Epithelial cell of prostate (primary cell): Measurements from ENCODE around the gene C2CD3.

Experiments used
- DNase-seq: peaks from one replicate; pipeline ENCODE4 v3.0.0-alpha.2; 2011; ENCODE audit warnings: low read depth, low spot score
- H3K27ac ChIP-seq: fragments of 450-650 bp; 2 replicates; pipeline ENCODE4 v1.5.1; 2017; ENCODE audit warnings: mild to moderate bottlenecking

C2CD3 gene

DNA sequence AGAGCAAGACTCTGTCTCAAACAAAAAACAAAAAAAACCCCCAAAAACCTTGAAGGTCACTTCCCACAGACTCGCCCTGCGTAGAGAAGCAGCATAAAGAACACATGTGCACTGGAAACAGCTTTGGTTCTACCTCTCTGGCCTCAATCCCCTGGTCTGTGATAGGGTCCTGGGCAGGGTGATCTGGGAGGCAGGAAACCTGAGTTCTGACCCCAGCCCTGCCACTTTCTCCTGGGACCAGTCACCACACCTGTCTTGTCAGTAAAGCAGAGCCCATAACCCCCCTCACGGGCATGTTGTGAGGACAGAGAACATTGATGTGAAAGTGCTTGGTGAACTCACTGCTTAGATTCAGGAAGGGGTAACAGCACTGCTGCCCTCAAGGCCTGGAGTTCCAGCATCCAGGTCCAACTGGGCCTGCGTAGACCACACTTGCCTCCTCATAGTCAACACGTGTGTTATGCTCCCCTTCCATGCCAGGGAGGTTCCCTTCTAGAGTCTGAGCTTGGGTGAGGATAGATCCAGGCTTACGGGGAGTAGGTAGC lies 199.6 kb downstream of the C2CD3 start:
- H3K27ac ChIP-seq: no peak overlapping the region
- no peak for DNase-seq

DNA sequence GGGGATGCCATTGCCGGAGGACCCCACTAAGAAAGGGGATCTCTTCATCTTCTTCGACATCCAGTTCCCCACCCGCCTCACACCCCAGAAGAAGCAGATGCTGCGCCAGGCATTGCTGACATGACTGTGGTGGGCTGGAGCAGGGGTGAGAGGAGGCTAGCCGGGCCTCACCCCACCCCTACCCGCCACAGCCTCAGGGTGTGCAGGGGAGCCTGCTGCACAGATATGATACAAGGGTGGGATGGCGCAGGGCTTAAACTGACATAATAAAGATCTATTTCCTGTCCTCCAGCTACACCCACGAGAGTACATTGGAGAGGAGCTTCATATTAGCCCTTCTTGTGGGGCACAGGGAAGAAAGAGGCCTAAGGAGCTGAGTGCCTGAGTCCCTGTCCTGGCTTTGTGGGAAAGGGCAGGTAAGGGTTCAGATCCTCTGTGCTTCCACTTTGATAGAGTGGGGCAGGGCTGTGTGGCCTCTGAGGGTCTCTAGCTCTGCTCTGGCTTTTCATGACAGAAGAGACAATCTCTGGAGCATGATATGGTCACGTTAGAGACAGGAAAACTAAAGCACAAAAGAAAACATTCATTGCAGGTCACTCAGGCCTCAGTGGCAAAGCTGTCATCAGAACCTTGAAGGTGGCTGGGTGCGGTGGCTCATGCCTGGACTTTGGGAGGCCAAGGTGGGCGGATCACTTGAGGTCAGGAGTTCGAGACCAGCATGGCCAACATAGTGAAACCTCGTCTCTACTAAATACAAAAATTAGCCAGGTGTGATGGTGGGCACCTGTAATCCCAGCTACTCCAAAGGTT lies 200.6 kb downstream of the C2CD3 start:
- no peak for DNase-seq
- no peak overlapping the region for H3K27ac ChIP-seq

DNA sequence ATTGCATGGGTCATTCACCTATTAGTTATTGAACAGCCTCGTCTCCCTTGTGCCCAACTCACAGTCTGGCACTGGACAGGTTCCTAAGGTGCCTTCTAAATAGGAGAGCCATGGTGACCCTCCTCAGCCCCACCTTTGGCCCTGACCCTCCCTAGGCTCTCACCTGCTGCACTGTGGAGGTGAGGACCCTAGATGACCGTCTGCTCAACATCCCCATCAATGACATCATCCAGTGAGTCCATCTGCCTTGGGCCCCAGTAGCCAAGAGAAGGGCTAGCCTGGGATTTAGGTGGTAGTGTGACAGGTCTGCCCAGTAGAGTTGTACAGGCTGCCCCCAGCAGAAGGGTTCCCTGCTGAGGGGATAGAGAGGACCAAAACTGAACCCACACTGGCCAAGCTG lies 201.7 kb downstream of the C2CD3 start:
- no peak overlapping the region for H3K27ac ChIP-seq
- no peak for DNase-seq

DNA sequence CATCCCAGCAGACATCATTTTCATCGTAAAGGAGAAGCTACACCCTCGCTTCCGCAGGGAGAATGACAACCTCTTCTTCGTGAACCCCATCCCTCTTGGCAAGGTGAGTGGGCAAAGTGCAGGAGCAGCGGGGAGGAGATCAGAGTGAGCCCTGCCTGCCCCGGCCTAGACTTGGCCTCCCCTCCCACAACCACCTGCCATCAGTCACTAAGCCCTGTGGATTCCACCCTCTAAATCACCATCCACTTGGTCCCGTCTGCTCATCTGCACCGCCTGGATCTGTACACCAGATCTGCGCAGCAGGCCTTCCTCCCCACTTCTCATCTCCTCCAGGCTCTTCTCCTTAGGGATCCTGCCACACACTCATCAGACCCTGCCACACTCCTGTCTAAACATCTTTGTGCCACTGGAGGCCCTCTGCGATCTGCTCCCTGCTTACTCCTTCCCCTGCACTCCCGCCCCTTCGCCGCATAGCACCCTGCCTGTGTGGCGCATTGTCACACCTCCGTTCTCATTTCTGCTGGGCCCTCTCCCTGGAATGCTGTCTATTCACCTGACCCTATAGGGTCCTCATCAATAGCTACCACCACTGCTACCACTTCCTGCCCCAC lies 202.3 kb downstream of the C2CD3 start:
- no peak for DNase-seq
- H3K27ac ChIP-seq: no peak overlapping the region

DNA sequence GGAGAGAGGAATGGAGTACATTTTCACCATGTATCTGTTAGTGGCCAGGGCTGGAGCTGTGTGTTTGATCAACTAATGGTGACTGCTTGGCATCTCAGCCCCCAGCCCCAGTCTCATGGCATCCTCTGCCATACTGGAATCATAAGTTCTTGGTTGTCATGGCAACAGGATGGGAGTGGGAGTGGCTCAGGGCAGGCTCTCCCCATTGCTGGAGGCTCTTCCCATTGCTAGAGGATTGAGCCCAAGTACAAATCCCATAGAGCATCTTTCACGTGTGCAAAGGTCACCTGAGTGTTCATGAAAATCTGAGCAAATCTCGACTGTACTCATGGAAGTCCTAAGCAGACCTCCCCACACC lies 205.1 kb downstream of the C2CD3 start:
- no peak overlapping the region for H3K27ac ChIP-seq
- DNase-seq: no peak

DNA sequence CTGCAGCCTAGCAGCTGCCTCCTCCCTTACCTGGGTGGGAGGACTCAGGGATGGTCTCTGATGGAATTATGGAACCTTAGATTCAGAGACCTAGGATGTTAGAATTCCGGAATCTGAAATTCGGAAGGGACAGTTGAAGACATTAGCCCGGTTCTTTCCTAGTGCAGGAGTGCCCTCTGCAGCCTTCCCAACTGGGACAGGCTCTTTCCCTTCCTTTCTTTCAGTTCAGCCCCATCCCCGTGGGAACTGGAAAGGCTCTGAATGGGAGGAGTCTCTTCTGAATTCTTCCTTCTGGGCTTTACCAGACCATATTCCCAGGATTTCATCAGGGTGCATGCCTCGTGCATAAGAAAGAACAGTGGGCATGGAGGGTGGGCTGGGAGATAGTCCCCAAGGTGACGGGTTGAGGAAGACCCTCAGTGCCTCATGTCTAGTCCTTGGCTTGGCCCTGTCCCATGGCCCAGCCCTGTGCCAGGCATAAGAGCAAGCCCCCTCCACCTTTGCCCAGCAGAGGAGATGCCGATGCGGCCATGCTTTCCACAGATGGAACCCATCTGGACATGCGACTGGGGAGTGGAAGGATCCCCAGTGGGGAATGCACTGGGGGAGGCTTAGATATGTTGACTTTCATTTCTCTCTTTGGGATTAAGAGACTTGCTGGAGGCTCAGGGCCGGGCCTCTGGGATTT lies 205.6 kb downstream of the C2CD3 start:
- no peak for DNase-seq
- H3K27ac ChIP-seq: no peak overlapping the region

DNA sequence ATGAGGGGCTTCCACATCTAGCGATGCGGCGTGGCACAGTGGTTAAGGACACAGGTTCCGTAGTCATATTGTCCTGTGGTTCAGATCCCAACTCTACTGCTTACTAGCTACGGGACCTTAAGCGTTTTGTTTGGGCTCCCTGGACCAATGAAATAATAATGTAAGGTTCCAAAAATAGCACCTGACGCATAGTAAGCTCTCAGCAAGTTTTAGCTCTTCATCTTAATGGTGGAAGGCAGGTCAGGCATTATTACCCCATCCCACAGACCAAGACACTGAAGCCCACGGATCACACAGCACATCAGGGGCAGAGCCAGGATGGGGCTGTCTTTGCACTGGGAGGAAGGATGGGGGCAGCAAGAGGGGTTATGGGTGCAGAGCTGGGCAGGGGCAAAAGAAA lies 206.9 kb downstream of the C2CD3 start:
- no peak overlapping the region for H3K27ac ChIP-seq
- no peak for DNase-seq
